Mononuclear cell (primary cell): ENCODE data around the gene MTHFSD. TPM values are rescaled to one million over a fixed set of nuclear protein-coding genes. Genes with fewer than 3 reads are reported as not detected.
A peak's percentile ranks its signal among the peaks of the same experiment; 100 is the strongest.

Experiments
- H3K27me3 ChIP-seq: 2 replicates; pipeline ENCODE4 v1.6.0; 2011; ENCODE audit warnings: low read length, control low read depth; ENCODE audit not compliant: insufficient read depth
- H3K4me1 ChIP-seq: 2 replicates; pipeline ENCODE4 v1.5.1; 2011; ENCODE audit warnings: mild to moderate bottlenecking, low read length, control low read depth; ENCODE audit not compliant: insufficient read depth
- H3K4me3 ChIP-seq: 2 replicates; pipeline ENCODE4 v1.5.1; 2011; ENCODE audit warnings: mild to moderate bottlenecking, low read length, moderate library complexity
- H3K9me3 ChIP-seq: 2 replicates; pipeline ENCODE4 v1.5.1; 2011; ENCODE audit warnings: low read depth, mild to moderate bottlenecking, control low read depth, low read length
- total RNA-seq: library from RNA; depleted of rRNA; stranded (reverse); fragments of >200 nt; gene quantifications from one replicate; pipeline ENCODE4 v1.2.3, GENCODE V29; 2012

MTHFSD gene
- 3.3 TPM for total RNA-seq

GRCh38 chr16:86554917-86555703, at the start of gene MTHFSD:
Gene MTHFSD, minus strand, starts transcription at chr16:86555235. Its CDS starts 51 bp downstream, at chr16:86555184.
- H3K4me1 ChIP-seq: peaks cover 13% of the 10 kb centered on the region
- peak within 1 kb of the TSS; percentile 94 for H3K4me3 ChIP-seq
- no peaks in the 10 kb centered on the region for H3K9me3 ChIP-seq
- H3K27me3 ChIP-seq: no peaks in the 10 kb centered on the region

GRCh38 chr16:86604436-86605193, 49.6 kb upstream of the MTHFSD start:
- Histone ChIP-seq H3K27me3 (peaks cover 3% of the 10 kb centered on the region), H3K4me3 (peak overlapping the region; percentile 50), H3K4me1 (peaks cover 6% of the 10 kb centered on the region), H3K9me3 (no peaks in the 10 kb centered on the region)

- Histone ChIP-seq H3K4me1 (peaks cover 6% of the 10 kb centered on the region), H3K4me3 (no peak overlapping the region), H3K27me3 (peaks cover 3% of the 10 kb centered on the region), H3K9me3 (no peaks in the 10 kb centered on the region)
These were observed 47.5 kb upstream of the MTHFSD start for GRCh38 chr16:86602521-86602920.

GRCh38 chr16:86601356-86601755, 46.3 kb upstream of the MTHFSD start:
- H3K4me1 ChIP-seq: peaks cover 6% of the 10 kb centered on the region
- no peaks in the 10 kb centered on the region for H3K9me3 ChIP-seq
- no peak overlapping the region for H3K4me3 ChIP-seq
- peaks cover 3% of the 10 kb centered on the region for H3K27me3 ChIP-seq

GRCh38 chr16:86598607-86599565, 43.9 kb upstream of the MTHFSD start:
- H3K4me1 ChIP-seq: no peaks in the 10 kb centered on the region
- H3K4me3 ChIP-seq: no peak overlapping the region
- peaks cover 3% of the 10 kb centered on the region for H3K27me3 ChIP-seq
- no peaks in the 10 kb centered on the region for H3K9me3 ChIP-seq

DNA sequence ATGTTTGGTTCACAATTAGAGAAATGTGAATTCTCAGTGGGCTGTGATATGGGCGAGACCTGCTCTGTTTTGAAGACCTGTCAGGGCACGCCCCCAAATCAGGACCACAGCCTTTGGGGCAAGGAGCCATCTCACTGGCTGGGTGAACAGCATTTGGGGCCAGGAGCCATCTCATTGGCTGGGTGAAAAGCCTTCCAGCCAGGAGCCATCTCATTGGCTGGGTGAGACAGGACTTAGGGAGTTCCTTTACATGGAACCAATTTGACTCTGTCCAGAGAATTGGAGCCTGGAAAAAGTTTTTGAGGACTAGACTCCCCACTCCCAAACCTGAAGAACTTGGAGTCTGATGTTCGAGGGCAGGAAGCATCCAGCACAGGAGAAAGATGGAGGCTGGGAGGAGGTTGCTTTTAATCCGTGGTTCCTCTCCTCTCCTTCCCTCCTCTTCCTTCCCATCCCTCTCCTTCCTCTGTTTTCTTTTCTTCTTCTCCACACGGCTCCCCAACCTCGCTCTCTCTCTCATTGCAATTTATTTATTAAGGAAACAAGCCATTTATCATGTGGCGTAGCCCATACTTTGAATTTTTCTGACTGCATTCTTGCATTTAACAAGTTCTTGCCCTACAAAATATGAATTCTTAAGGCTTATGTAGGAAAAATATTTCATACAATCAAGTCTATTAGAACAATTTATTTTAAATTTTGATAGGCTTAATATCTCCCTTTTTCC, 43.0 kb upstream of the MTHFSD start:
- peaks cover 7% of the 10 kb centered on the region for H3K27me3 ChIP-seq
- no peaks in the 10 kb centered on the region for H3K9me3 ChIP-seq
- no peak overlapping the region for H3K4me3 ChIP-seq
- H3K4me1 ChIP-seq: no peaks in the 10 kb centered on the region

GRCh38 chr16:86597126-86597879, 42.3 kb upstream of the MTHFSD start:
- Histone ChIP-seq H3K27me3 (peaks cover 10% of the 10 kb centered on the region), H3K4me1 (no peaks in the 10 kb centered on the region), H3K9me3 (no peaks in the 10 kb centered on the region), H3K4me3 (no peak overlapping the region)

DNA sequence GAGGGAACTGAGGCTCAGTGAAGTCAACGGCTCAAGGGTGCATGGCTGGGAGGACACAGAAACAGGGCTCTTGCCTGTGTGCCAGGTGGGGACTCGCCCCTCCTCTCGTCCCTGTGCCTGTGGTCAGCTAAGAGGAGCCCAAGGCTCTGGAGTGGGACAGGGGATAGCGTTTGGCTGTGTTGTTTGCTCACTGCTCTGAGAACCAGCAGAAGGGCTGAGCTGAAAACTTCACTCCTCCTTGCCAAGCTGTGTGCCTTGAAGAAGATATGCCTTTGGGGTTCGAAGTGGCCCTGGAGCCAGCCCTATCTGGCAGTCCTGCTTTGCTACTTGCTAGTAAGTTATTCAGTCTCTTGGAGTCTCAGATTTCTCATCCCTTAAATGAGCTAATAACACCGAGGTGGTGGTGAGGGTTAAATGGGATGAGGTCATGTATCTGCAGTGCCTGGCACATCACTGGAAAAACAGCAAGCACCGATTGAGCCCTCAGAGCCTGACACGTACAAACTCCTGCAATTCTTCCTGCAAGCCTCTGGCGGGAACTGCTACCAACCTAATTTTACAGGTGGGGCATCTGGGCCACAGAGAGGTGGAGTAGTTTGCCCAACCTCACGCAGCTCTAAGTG, 41.1 kb upstream of the MTHFSD start:
- peaks cover 8% of the 10 kb centered on the region for H3K27me3 ChIP-seq
- no peaks in the 10 kb centered on the region for H3K4me1 ChIP-seq

DNA sequence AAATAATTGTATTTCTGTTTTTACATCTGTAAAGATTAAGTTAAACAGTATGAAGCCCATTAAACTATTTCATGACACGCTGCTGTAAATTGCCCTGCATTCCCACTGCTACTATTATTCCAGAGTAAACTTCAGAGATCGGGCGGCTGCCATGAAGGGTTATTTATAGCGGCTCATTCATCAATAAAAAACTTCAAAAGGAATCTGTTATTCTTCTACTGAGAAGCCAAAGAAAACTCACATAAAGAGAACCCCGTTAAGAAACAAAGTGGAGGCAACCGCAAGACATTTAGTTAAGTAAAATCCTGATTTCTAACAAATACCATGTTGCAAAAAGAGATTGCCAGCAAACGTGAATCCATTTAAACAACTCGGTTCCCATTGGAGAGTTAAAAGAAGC, 39.7 kb upstream of the MTHFSD start:
- H3K27me3 ChIP-seq: peaks cover 8% of the 10 kb centered on the region
- H3K9me3 ChIP-seq: no peaks in the 10 kb centered on the region
- no peak overlapping the region for H3K4me3 ChIP-seq
- H3K4me1 ChIP-seq: no peaks in the 10 kb centered on the region

More for the DNA sequence above, 41.1 kb upstream of the MTHFSD start:
- H3K9me3 ChIP-seq: no peaks in the 10 kb centered on the region
- H3K4me3 ChIP-seq: no peak overlapping the region

GRCh38 chr16:86593913-86594620, 39.0 kb upstream of the MTHFSD start:
- no peak overlapping the region for H3K4me3 ChIP-seq
- H3K27me3 ChIP-seq: peaks cover 10% of the 10 kb centered on the region
- H3K4me1 ChIP-seq: no peaks in the 10 kb centered on the region
- H3K9me3 ChIP-seq: no peaks in the 10 kb centered on the region

DNA sequence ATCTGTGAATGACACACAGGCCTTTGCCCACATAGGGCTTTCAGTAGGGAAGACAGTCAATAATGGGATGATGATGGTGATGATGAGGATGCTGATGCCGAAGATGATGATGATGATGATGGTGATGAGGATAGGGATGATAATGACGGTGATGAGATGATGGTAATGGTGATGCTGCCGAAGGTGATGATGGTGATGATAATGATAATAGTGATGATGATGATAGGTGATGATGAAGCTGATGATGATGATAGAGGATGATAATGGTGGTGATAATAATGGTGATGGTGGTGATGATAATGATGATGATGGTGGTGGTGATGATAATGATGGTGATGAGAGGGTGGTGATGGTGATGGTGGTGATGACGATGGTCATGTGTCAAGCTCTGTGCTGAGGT, 36.2 kb upstream of the MTHFSD start:
- Histone ChIP-seq H3K27me3 (peaks cover 10% of the 10 kb centered on the region), H3K4me3 (no peak overlapping the region)

GRCh38 chr16:86590501-86591144, 35.6 kb upstream of the MTHFSD start:
- H3K9me3 ChIP-seq: no peaks in the 10 kb centered on the region
- peaks cover 10% of the 10 kb centered on the region for H3K27me3 ChIP-seq
- H3K4me3 ChIP-seq: no peak overlapping the region
- no peaks in the 10 kb centered on the region for H3K4me1 ChIP-seq

More for the DNA sequence above, 36.2 kb upstream of the MTHFSD start:
- no peaks in the 10 kb centered on the region for H3K4me1 ChIP-seq
- no peaks in the 10 kb centered on the region for H3K9me3 ChIP-seq
